Amygdala (tissue), 56 donors: ENCODE measurements around the gene LIPH.
"Not testable (repeated sequence)": the region's sequence is repeated elsewhere in the genome, so short reads cannot be mapped to it uniquely, and the experiment has no call there.

Experiments used
- DNase-seq, 56 donors: peaks; one replicate each; lab custom pipeline; 2025; lab: John Stamatoyannopoulos, UW

The LIPH gene

DNA sequence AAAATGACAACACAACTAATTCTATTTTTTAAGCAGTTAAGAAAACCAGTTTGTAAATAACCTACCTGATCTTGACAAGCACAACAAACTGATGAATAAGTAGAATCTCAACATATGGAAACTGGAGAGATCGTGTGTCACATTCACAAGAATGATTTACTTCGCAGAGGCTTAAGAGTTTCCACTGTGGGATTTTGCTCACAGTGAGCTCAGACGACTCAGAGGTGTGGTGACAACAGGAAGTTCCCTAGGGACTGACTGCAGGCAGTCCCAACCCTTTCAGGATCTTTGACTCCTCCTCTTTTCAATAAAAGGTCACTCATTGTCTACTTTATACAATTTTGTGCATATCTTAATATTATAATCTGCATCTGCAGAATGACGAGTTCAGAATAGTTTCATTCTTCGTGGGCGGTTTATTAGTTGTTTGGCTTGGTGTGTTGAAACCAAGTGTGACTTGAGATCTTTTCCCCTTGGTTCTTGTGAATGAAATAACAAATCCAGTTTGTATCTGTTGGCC, at the start of gene LIPH:
TSS of gene LIPH (minus strand) at position 231 of the 520 bp plus-strand sequence. CDS start at position 114, 117 bp downstream.
- DNase-seq: peak in 1 of 56 donors; percentile 5

DNA sequence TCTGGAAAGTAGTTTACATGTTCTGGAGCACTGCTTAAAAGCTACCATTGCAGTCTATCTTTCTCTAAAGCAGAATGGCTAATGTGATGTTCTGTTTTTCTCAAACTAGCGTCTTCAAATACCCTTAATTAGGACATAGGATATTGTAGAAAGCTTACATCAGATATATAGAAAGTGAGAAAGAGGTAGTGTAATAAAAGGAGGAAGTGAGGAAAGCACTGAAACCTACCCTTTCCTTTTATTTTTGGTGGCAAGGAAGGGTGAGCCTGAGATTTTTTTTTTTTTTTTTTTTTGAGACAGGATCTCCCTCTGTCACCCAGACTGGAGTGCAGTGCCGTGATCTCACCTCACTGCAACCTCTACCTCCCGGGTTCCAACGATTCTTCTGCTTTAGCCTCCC, 43.1 kb upstream of the LIPH start:
- DNase-seq: no peak

DNA sequence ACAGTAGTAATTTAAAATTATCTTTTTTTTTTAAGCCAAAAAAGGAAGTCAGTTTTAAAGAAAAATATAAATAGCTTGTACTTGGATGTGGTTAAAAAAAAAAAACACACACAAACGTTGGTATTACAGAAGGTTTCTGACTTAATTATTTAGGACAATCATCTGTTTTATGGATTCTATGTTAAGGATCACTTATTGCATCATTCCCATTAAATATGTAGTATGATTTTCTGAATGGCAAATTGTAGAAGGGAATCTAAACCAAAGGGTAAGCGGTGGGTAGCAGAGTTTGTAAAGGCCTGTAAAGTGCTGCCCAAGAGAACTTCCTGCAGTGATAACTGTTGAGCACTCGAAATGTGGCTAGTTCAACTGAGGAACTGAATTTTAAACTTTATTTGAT, 41.7 kb upstream of the LIPH start:
- no peak for DNase-seq

DNA sequence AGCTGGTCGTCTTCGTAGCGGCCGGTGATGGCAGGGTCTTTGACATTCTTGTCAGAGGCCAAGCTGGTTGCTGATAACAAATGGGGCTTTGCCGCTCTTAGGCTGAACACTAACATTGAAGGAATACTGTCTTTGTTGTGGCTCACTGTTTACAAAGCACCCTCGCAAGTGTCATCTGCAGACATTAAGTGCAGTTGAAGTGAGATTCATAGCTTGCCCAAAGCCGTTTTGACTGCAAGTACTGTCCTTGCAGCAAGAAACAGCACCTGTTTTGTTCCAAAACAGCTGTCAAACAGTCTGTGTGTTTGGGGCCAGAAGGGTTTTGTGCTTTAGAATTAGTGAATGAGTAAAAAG, 34.3 kb upstream of the LIPH start:
- DNase-seq: peak in 1 of 56 donors; percentile 38

DNA sequence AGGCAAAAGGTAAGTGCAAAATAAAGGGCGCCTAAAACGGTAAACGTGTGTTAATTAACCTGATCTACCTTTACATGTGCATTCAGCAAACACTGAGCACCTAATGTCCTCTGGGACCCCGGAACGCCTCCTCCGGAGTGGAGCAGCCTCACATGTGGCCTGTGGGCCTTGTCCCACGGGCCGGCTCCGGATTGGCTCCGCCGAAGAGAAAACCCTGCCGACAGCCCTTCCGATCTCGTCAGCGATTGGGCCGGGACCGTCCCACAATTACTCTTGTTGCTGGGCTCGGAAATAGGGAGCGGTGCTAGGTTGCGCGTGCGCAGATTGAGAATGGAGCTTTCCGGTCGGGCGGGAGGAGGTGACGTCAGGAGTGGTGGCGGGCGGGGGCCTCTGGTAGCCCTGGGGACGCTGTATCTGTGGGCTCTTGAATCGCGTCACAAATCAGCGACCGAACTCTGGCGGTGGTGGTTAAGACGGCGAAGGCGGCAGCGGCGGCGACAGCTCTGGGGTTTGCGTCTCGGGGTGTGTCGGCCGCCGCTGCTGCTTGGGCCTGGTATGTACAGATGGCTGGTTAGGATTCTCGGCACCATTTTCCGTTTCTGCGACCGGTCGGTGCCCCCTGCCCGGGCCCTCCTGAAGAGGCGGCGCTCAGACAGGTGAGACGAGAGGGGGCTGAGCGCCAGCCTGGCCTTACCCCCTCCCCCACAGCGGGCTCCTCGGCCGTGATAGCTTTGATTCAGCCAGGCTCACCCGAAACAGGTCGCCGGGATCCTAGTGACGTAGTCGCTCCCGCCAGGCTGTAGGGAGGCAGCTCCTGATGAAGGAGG, 33.7 kb upstream of the LIPH start, which contains the start of gene SENP2:
TSS of gene SENP2 (plus strand) at position 437 of the 827 bp plus-strand sequence. CDS start at position 556, 119 bp downstream.
- peak; percentile 89 to 100 (median 99) for DNase-seq

DNA sequence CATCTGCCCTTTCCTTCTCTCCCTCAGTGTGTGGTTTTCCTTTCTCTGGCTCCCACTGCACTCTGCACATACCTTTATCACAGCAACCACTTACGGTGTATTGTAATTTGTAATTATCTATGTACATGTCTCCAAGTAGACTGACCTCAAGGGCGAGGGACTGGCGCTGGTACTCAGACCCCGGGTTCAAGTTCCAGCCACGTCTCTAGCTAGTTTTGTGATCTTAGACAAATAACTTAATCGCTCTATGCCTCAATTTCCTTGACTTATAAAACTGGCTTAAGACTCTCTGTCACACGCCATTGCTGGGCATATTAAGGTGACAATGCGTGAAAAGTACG, 33.1 kb upstream of the LIPH start:
- DNase-seq: peak in 1 of 56 donors; percentile 47

- no peak for DNase-seq
Observed at GRCh38 chr3:185584686-185585085, 32.3 kb upstream of the LIPH start.

GRCh38 chr3:185583925-185584324, 31.5 kb upstream of the LIPH start:
- no peak for DNase-seq

GRCh38 chr3:185582871-185583270, 30.5 kb upstream of the LIPH start:
- DNase-seq: no peak

DNA sequence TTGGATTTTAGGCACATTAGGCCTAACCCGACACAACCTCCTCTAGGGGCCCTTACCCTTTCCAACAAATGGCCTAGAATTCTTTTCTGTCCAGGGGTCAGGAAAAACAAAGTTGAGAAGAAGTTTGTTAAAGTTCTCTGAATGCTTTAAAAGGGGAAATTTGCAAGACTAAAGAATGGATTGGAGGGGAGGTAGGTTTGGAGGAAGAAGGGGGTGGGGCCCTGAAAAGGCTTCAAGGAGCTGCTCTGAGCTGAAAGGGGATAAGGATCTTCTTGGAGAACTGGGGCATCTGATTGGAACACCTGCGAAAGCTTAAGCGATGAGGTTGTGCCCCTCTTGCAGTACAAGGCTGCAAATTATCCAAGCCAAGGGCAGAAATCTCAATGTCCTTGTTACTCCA, 29.8 kb upstream of the LIPH start:
- no peak for DNase-seq

- DNase-seq: peak in 2 of 56 donors; percentile 10 to 32
Observed at GRCh38 chr3:185575108-185575869, 22.9 kb upstream of the LIPH start.

DNA sequence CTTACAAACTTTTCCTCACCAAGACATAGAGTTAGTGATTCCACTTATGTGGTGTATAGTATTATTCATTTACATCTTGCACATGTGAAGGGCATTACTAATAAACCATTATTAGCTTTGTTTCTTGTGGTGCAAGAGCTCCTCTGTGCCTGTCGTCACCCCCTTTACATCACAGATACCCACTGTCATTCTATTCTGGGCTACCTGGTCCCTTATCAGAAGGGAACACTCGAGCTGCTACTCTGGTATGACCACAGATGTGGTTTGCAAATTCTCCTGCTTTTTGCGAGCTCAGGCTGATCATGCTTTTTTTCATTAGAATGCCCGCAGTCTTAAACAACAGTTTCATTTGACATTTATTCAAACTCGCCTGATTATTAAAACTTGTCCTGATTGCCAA, 19.8 kb upstream of the LIPH start:
- no peak for DNase-seq

GRCh38 chr3:185561958-185562357, 9.6 kb upstream of the LIPH start:
- DNase-seq: peak in 1 of 56 donors; percentile 4

GRCh38 chr3:185561374-185561943, 9.1 kb upstream of the LIPH start:
- DNase-seq: peak in 9 of 56 donors; percentile 3 to 24 (median 14)

GRCh38 chr3:185560676-185561075, 8.3 kb upstream of the LIPH start:
- DNase-seq: no peak

- no peak for DNase-seq
Observed at GRCh38 chr3:185559706-185560090, 7.3 kb upstream of the LIPH start.

DNA sequence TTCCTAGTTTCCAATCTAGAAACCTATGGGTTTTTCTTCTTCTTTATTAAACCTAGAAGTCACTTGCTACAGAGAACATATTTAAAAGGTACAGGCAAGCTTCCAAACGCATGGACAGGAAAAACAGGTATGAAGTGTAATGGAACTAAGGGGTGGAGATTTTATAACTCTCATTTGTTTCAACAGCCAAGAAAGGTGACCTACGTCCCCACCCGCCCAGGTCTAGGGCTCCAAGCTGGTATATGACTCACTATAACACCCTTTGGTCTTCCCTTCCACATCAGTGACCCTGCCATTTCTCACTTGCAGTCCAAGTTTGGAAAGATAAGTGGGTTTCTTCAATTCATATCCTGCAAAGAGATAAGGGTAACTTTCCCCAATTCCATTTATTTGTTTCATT, 6.0 kb upstream of the LIPH start:
- DNase-seq: no peak

DNA sequence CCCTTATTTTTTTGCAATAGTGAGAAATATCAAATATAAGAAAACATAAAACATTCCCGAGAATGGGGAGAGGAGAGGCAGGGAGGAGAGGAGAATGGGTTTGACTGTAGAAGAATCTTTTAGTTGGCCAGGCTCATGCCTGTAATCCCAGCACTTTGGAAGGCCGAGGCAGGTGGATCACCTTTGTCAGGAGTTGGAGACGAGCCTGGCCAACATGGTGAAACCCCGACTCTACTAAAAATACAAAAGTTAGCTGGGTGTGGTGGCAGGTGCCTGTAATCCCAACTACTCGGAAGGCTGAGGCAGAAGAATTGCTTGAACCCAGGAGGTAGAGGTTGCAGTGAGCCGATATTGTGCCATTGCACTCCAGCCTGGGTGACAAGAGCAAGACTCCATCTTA, 4.3 kb upstream of the LIPH start:
- not testable (repeated sequence) for DNase-seq

- DNase-seq: no peak
Observed at GRCh38 chr3:185555860-185556347, 3.5 kb upstream of the LIPH start.

DNA sequence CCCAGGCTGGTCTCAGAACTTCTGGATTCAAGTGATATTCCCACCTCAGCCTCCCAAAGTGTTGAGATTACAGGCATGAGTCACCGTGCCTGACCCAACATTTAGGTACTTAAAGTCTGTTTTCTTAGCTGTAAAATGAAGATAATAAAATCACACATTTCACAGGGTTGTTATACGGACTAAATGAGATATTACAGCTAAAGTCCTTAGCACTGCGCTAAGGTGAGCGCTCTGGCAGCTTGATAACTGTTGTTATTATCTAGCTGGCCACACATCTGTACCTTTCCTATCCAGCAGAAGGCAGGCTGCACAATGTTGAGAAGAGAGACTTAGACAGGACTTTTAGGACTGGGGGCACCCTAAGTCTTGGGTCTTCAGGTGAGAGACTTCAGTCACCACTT, 2.7 kb upstream of the LIPH start:
- no peak for DNase-seq

- DNase-seq: no peak
Observed at GRCh38 chr3:185549651-185550111, 2.7 kb downstream of the LIPH start.
